Activated CD8-positive, alpha-beta T cell treated with anti-CD3 and anti-CD28 coated beads for 36 hours (primary cell): ENCODE measurements around the gene MRPL51. TPM values are rescaled to one million over a fixed set of nuclear protein-coding genes. Genes with fewer than 3 reads are reported as not detected.

Experiments
- ATAC-seq: fragments of 200-7000 bp; cut with Tn5 transposase; one replicate; pipeline ENCODE4 v1.10.0; 2021; ENCODE audit warnings: mild to moderate bottlenecking, moderate library complexity
- CTCF ChIA-PET: fragments of 350-600 bp; sonication (Branson Sonifier 250); formaldehyde crosslinking; loops from one replicate; lab custom pipeline; 2021; ENCODE audit warnings: antibody characterized with exemption; lab: Charles Lee
- POLR2A ChIA-PET: fragments of 350-600 bp; sonication (Branson Sonifier 250); formaldehyde crosslinking; loops from one replicate; lab custom pipeline; 2021; ENCODE audit warnings: antibody characterized with exemption; lab: Charles Lee
- DNase-seq: peaks from one replicate; pipeline ENCODE4 v3.0.0-alpha.2; 2020
- H3K27ac Mint-ChIP-seq: one replicate; pipeline ENCODE4 v1.8.0; 2021; ENCODE audit warnings: mild to moderate bottlenecking, mixed read lengths
- H3K27me3 Mint-ChIP-seq: one replicate; pipeline ENCODE4 v1.8.0; 2021; ENCODE audit warnings: mixed read lengths
- H3K36me3 Mint-ChIP-seq: one replicate; pipeline ENCODE4 v1.8.0; 2021; ENCODE audit warnings: low read depth, mixed read lengths
- H3K4me1 Mint-ChIP-seq: one replicate; pipeline ENCODE4 v1.8.0; 2021; ENCODE audit warnings: low read depth, mixed read lengths
- H3K4me3 Mint-ChIP-seq: one replicate; pipeline ENCODE4 v1.8.0; 2021; ENCODE audit warnings: mild to moderate bottlenecking, moderate library complexity, mixed read lengths
- H3K9me3 Mint-ChIP-seq: one replicate; pipeline ENCODE4 v1.8.0; 2021; ENCODE audit warnings: mixed read lengths
- CTCF ChIP-seq: fragments of 200-600 bp; IDR thresholded peaks from one replicate; pipeline ENCODE4 v1.8.0; 2022; ENCODE audit warnings: antibody characterized with exemption, mild to moderate bottlenecking
- intact Hi-C: fragments of 100-400 bp; cut with micrococcal nuclease; formaldehyde crosslinking; loops from one replicate; pipeline ENCODE4 v1.10.0; 2022
- total RNA-seq, 2 experiments: library from RNA; stranded (reverse); gene quantifications; one replicate each; pipeline ENCODE4 v1.2.3, GENCODE V29; 2021

MRPL51 gene
- total RNA-seq, 2 experiments from 2014 or later: 230 to 254 TPM

- CTCF ChIA-PET: interaction anchor here (3.2 kb wide), 1 partner anchor 10 kb away, joined by 13 read pairs; no protein-coding TSS in a partner anchor
- intact Hi-C loops: no loop called here
- no peaks in the 10 kb centered on the region for H3K27me3 Mint-ChIP-seq
- POLR2A ChIA-PET: interaction anchor here (1.3 to 3.4 kb wide), 3 partner anchors 8 to 55 kb away, joined by 3 to 17 read pairs (median 4); no protein-coding TSS in a partner anchor
- TF ChIP-seq CTCF: no peak
- ATAC-seq (no peak), DNase-seq (no peak)
- H3K36me3 Mint-ChIP-seq: peaks cover 87% of the 10 kb centered on the region
- no peak overlapping the region for H3K4me3 Mint-ChIP-seq
- peaks cover 16% of the 10 kb centered on the region for H3K4me1 Mint-ChIP-seq
- H3K27ac Mint-ChIP-seq: no peak overlapping the region
- no peaks in the 10 kb centered on the region for H3K9me3 Mint-ChIP-seq
Measured at GRCh38 chr12:6527711-6528110, 34.6 kb upstream of the MRPL51 start.

- intact Hi-C loops: no loop called here
- CTCF ChIA-PET: interaction anchor here (3.2 kb wide), 1 partner anchor 11 kb away, joined by 13 read pairs; no protein-coding TSS in a partner anchor
- H3K27ac Mint-ChIP-seq: no peak overlapping the region
Measured at GRCh38 chr12:6526766-6527525, 33.9 kb upstream of the MRPL51 start.

GRCh38 chr12:6526201-6526600 is 33.1 kb upstream of the MRPL51 start:
- intact Hi-C loops: no loop called here
- Mint-ChIP-seq H3K27me3 (no peaks in the 10 kb centered on the region), H3K4me1 (peaks cover 4% of the 10 kb centered on the region), H3K9me3 (no peaks in the 10 kb centered on the region), H3K4me3 (no peak overlapping the region), H3K27ac (no peak overlapping the region), H3K36me3 (peaks cover 83% of the 10 kb centered on the region)
- ChIA-PET CTCF (interaction anchor here (3.2 kb wide), 1 partner anchor 12 kb away, joined by 13 read pairs; no protein-coding TSS in a partner anchor), POLR2A (no interaction called here)
- ATAC-seq (no peak), DNase-seq (no peak)
- TF ChIP-seq CTCF: no peak

More at GRCh38 chr12:6526766-6527525, 33.9 kb upstream of the MRPL51 start:
- H3K4me1 Mint-ChIP-seq: peaks cover 8% of the 10 kb centered on the region
- peaks cover 86% of the 10 kb centered on the region for H3K36me3 Mint-ChIP-seq
- no peaks in the 10 kb centered on the region for H3K27me3 Mint-ChIP-seq
- H3K4me3 Mint-ChIP-seq: no peak overlapping the region
- H3K9me3 Mint-ChIP-seq: no peaks in the 10 kb centered on the region
- DNase-seq (no peak), ATAC-seq (no peak)
- TF ChIP-seq CTCF: no peak
- POLR2A ChIA-PET: no interaction called here

GRCh38 chr12:6524648-6525047 is 31.6 kb upstream of the MRPL51 start:
- ChIA-PET CTCF (interaction anchor here (1.1 kb wide), 1 partner anchor 59 kb away, joined by 4 read pairs; no protein-coding TSS in a partner anchor), POLR2A (interaction anchor here (2.3 kb wide), 1 partner anchor 10 kb away, joined by 9 read pairs; the partner anchor contains the start of gene GAPDH)
- H3K4me3 Mint-ChIP-seq: no peak overlapping the region
- ATAC-seq: no peak
- intact Hi-C loops: no loop called here
- H3K27ac Mint-ChIP-seq: no peak overlapping the region
- no peaks in the 10 kb centered on the region for H3K27me3 Mint-ChIP-seq
- H3K9me3 Mint-ChIP-seq: no peaks in the 10 kb centered on the region
- H3K4me1 Mint-ChIP-seq: no peaks in the 10 kb centered on the region
- peaks cover 78% of the 10 kb centered on the region for H3K36me3 Mint-ChIP-seq
- TF ChIP-seq CTCF: no peak
- no peak for DNase-seq

- no peaks in the 10 kb centered on the region for H3K27me3 Mint-ChIP-seq
- H3K36me3 Mint-ChIP-seq: peaks cover 75% of the 10 kb centered on the region
- no peaks in the 10 kb centered on the region for H3K4me1 Mint-ChIP-seq
- no peak for DNase-seq
- no peak overlapping the region for H3K27ac Mint-ChIP-seq
- no peaks in the 10 kb centered on the region for H3K9me3 Mint-ChIP-seq
- ATAC-seq: no peak
- intact Hi-C loops: no loop called here
- no peak for TF ChIP-seq CTCF
- ChIA-PET POLR2A (interaction anchor here (1.3 to 4.1 kb wide), 3 partner anchors 8 to 16 kb away, joined by 3 to 13 read pairs (median 9); partner anchors contain the start of gene GAPDH), CTCF (interaction anchor here (1.0 to 1.1 kb wide), 2 partner anchors 15 to 58 kb away, joined by 3 to 4 read pairs; no protein-coding TSS in a partner anchor)
- H3K4me3 Mint-ChIP-seq: no peak overlapping the region
Measured at GRCh38 chr12:6523708-6524107, 30.6 kb upstream of the MRPL51 start.
